Liver (tissue), 9 donors: ENCODE results near the gene TNS3. TPM values are rescaled to one million over a fixed set of nuclear protein-coding genes. Genes with fewer than 3 reads are reported as not detected.

Source experiments
- DNase-seq: peaks from one replicate; pipeline ENCODE4 v3.0.0-alpha.2; 2017; ENCODE audit warnings: low spot score
- H3K27ac ChIP-seq, 2 donors: one replicate each; pipeline ENCODE4 v1.7.0; 2013; ENCODE audit warnings: inconsistent platforms in 2 of 2, low read length in 2 of 2, control low read depth in 1 of 2, low read depth in 1 of 2, mild to moderate bottlenecking in 1 of 2
- H3K27me3 ChIP-seq, 4 donors: one replicate each; pipeline versions ENCODE4 v1.6.1 to v1.7.0; 2013; ENCODE audit warnings: low read length in 3 of 4, inconsistent platforms in 1 of 4, mild to moderate bottlenecking in 1 of 4, moderate library complexity in 1 of 4; ENCODE audit not compliant: control insufficient read depth in 4 of 4, insufficient read depth in 4 of 4
- H3K36me3 ChIP-seq, 4 donors: one replicate each; pipeline versions ENCODE4 v1.6.1 to v1.7.0; 2013; ENCODE audit warnings: low read length in 3 of 4, mild to moderate bottlenecking in 3 of 4, low read depth in 1 of 4, moderate library complexity in 1 of 4; ENCODE audit not compliant: control insufficient read depth in 4 of 4, insufficient read depth in 3 of 4
- H3K4me1 ChIP-seq, 4 donors: one replicate each; pipeline versions ENCODE4 v1.6.1 to v1.7.0; 2013; ENCODE audit warnings: low read length in 3 of 4, mild to moderate bottlenecking in 3 of 4, moderate library complexity in 1 of 4; ENCODE audit not compliant: control insufficient read depth in 4 of 4, insufficient read depth in 4 of 4
- H3K4me3 ChIP-seq, 3 donors: one replicate each; pipeline versions ENCODE4 v1.6.1 to v1.7.0; 2013; ENCODE audit warnings: low read length in 3 of 3, control low read depth in 1 of 3, low read depth in 1 of 3, mild to moderate bottlenecking in 1 of 3
- H3K9ac ChIP-seq, 2 donors: one replicate each; pipeline ENCODE4 v1.7.0; 2013; ENCODE audit warnings: low read length in 2 of 2, mild to moderate bottlenecking in 2 of 2, moderate library complexity in 2 of 2, control low read depth in 1 of 2, low read depth in 1 of 2
- H3K9me3 ChIP-seq, 4 donors: one replicate each; pipeline versions ENCODE4 v1.6.1 to v1.7.0; 2013; ENCODE audit warnings: low read length in 3 of 4; ENCODE audit not compliant: control insufficient read depth in 4 of 4
- EGR1 ChIP-seq, 2 donors: IDR thresholded peaks; 2 replicates each; pipeline ENCODE4 v1.6.1; 2016 to 2018; ENCODE audit warnings: antibody characterized with exemption in 2 of 2, low read depth in 2 of 2
- FOXA2 ChIP-seq: IDR thresholded peaks from 2 replicates; pipeline ENCODE4 v1.6.1; 2016; ENCODE audit warnings: antibody characterized with exemption
- HNF4A ChIP-seq, 2 donors: conservative IDR thresholded peaks; 2 replicates each; pipeline ENCODE4 v1.6.1; 2016; ENCODE audit warnings: antibody characterized with exemption in 2 of 2, mild to moderate bottlenecking in 2 of 2
- JUND ChIP-seq, 2 donors: IDR thresholded peaks; 2 replicates each; pipeline ENCODE4 v1.6.1; 2016; ENCODE audit warnings: antibody characterized with exemption in 2 of 2
- MAX ChIP-seq: IDR thresholded peaks from 2 replicates; pipeline ENCODE4 v1.6.1; 2016; ENCODE audit warnings: antibody characterized with exemption
- NR2F2 ChIP-seq: IDR thresholded peaks from 2 replicates; pipeline ENCODE4 v1.6.1; 2016; ENCODE audit warnings: antibody characterized with exemption
- REST ChIP-seq: IDR thresholded peaks from 2 replicates; pipeline ENCODE4 v1.6.1; 2016; ENCODE audit warnings: antibody characterized with exemption, mild to moderate bottlenecking
- TAF1 ChIP-seq: conservative IDR thresholded peaks from 2 replicates; pipeline ENCODE4 v1.6.1; 2016; ENCODE audit warnings: antibody characterized with exemption, mild to moderate bottlenecking
- YY1 ChIP-seq: IDR thresholded peaks from 2 replicates; pipeline ENCODE4 v1.6.1; 2016; ENCODE audit warnings: antibody characterized with exemption, mild to moderate bottlenecking
- WGBS: extraction: QIAGEN DNeasy Blood & Tissue Kit; methylation state at CpG from one replicate; pipeline ENCODE4 v1.1.7; 2013; 5-methylcytosine and 5-hydroxymethylcytosine counted together
- polyA plus RNA-seq, 2 donors: library from polyadenylated mRNA; stranded (reverse) in 1 of 2; unstranded in 1 of 2; fragments of 200-250 nt in 1 of 2; fragments of >200 nt in 1 of 2; fragmentation: Nextera tagmentation in 1 of 2; extraction: Ambion mirVana in 1 of 2; gene quantifications; one replicate each; pipeline versions ENCODE4 v1.2.1 to v1.2.3, GENCODE V29; 2013 to 2015
- total RNA-seq, 2 donors: library from RNA; depleted of rRNA; stranded (reverse); fragments of >200 nt; gene quantifications; one replicate each; pipeline ENCODE4 v1.2.3, GENCODE V29; 2014
- donor health status: healthy.
- donor health status: healthy.
- donor health status: healthy.
- donor health status: healthy.
- donor health status: healthy.

TNS3 gene
- total and polyA plus RNA-seq, 4 donors = 16.8 to 100 (median 29.5) TPM

GRCh38 chr7:47271749-47272148, 310.2 kb downstream of the TNS3 start (continued):
- TF ChIP-seq REST = no peak
- no peak for TF ChIP-seq NR2F2
- TF ChIP-seq EGR1 (IDR thresholded peaks at IDR 0.05; ENCODE audit: low read depth in 2 of 2) = no peak
- no peak for TF ChIP-seq JUND (IDR thresholded peaks at IDR 0.05)

- H3K36me3 ChIP-seq = no peaks in the 10 kb centered on the region
- WGBS = 91% methylated on average over 7 of the region's 7 CpGs
- TF ChIP-seq YY1 = no peak
- H3K9me3 ChIP-seq = no peaks in the 10 kb centered on the region
- no peak overlapping the region for H3K4me3 ChIP-seq
- H3K27me3 ChIP-seq = no peaks in the 10 kb centered on the region
- H3K27ac ChIP-seq = no peak overlapping the region
- H3K9ac ChIP-seq = no peak overlapping the region
- H3K4me1 ChIP-seq = peaks cover 4 to 20% (median 10%) of the 10 kb centered on the region in 4 donors
- no peak for DNase-seq
These were observed 312.8 kb downstream of the TNS3 start for GRCh38 chr7:47268851-47269836.

- DNase-seq = no peak
- WGBS = 92% methylated on average over 7 of the region's 7 CpGs
- H3K4me1 ChIP-seq = peaks cover 4 to 19% (median 10%) of the 10 kb centered on the region in 4 donors
- H3K27ac ChIP-seq = peak overlapping the region in 1 of 2 donors; percentile 77
- H3K36me3 ChIP-seq = no peaks in the 10 kb centered on the region
- no peak overlapping the region for H3K4me3 ChIP-seq
- H3K9me3 ChIP-seq = no peaks in the 10 kb centered on the region
- TF ChIP-seq FOXA2 (no peak), JUND (IDR thresholded peaks at IDR 0.05) (no peak), MAX (no peak), HNF4A (conservative IDR thresholded peaks at IDR 0.05) (no peak)
- no peaks in the 10 kb centered on the region for H3K27me3 ChIP-seq
- H3K9ac ChIP-seq = no peak overlapping the region
These were observed 314.6 kb downstream of the TNS3 start for GRCh38 chr7:47267346-47267745.

GRCh38 chr7:47266799-47267198, 315.1 kb downstream of the TNS3 start:
- Histone ChIP-seq H3K4me3 (no peak overlapping the region), H3K27me3 (no peaks in the 10 kb centered on the region), H3K9ac (no peak overlapping the region), H3K4me1 (peaks cover 4 to 19% (median 10%) of the 10 kb centered on the region in 4 donors), H3K36me3 (no peaks in the 10 kb centered on the region), H3K9me3 (no peaks in the 10 kb centered on the region), H3K27ac (peak overlapping the region; percentile 77 to 82)
- 20% methylated on average over 6 of the region's 6 CpGs for WGBS
- peak; percentile 69 for DNase-seq
- TF ChIP-seq JUND (IDR thresholded peaks at IDR 0.05) (peak in 1 of 2 donors; percentile 2), TAF1 (no peak), YY1 (peak; percentile 75)
